ENCODE measurements around the gene TNRC6C. TPM values are rescaled to one million over a fixed set of nuclear protein-coding genes. Genes with fewer than 3 reads are reported as not detected.
A peak's percentile ranks its signal among the peaks of the same experiment; 100 is the strongest.

TNRC6C gene
- total and polyA plus RNA-seq, 2 of the 13 experiments (the other 11 are each of a cell fraction or from before 2014, with no cell fraction given), result 0.66 to 4.9 TPM

DNA sequence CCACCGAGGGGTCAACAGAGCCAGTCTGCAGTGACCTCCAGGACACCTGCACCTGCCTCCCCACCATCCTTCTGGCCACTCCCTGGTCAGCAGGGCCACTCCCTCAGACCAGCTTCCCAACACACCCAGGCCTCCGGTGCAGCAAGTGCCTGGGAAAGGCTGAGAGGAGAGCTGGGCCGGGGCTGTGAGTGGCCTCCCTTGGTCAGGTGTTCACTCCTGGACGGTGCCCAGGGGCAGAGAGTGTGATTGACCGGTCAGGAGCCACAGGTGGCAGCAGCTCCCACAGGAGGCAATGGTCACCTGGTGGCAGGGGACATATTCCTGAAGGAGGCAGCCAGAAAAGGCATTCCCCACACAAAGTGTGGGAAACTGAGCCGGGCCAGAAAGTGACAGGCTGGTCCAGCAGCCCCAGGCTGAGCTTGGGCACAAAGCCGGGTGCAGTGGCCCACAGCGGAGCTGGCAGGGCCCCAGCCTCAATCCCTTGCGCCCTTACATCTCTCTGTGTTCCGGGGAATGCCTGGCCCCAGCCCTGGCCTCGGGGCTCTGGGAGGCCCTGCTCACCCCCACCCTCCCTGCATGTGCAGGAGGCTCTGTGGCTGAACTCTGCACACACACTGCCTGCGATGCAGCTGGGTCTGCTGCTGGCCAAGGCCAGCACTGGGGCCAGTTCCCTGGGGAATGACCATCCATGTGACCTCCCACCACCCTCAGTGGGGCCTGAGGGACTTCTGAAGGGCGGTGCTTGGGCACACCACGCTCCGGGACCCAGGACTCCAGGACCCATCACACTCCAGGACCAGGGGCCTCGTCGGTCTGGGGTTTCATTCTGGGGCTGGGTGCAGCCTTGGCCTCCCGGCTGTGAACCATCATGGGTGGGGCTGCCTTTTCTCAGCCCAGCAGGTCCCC is 186.5 kb downstream of the TNRC6C start:
- Histone ChIP-seq H3K36me3 (replicated peaks in 1 of 2; ENCODE audit: control insufficient read depth in 1 of 2, insufficient read depth in 2 of 2, low read length in 2 of 2) (no peaks in the 10 kb centered on the region), H3K9me3 (ENCODE audit: low read length) (no peaks in the 10 kb centered on the region), H4K20me1 (ENCODE audit: insufficient read depth, low read length) (no peaks in the 10 kb centered on the region), H3K4me1 (ENCODE audit: insufficient read depth, low read length) (peaks cover 86% of the 10 kb centered on the region), H3K27me3 (ENCODE audit: control insufficient read depth in 1 of 2, insufficient read depth in 2 of 2, low read length in 2 of 2) (peaks cover 9 to 26% of the 10 kb centered on the region in 2 experiments; a peak in 4 of 5 replicates), H2AFZ (ENCODE audit: low read length) (no peak overlapping the region), H3K79me2 (ENCODE audit: insufficient read depth, low read length) (no peaks in the 10 kb centered on the region), H3K4me2 (ENCODE audit: low read depth, low read length) (peak overlapping the region; percentile 78), H3K9ac (ENCODE audit: insufficient read depth, low read depth, low read length) (0 out of 2 replicates have a peak overlapping the region, but pooled peaks have one; percentile 10), H3K4me3 (replicated peaks in 1 of 3; ENCODE audit: insufficient read depth in 1 of 3, low read depth in 2 of 3, low read length in 3 of 3) (peak overlapping the region in 2 of 3 experiments; percentile 9 to 65; a peak in 2 of 6 replicates), H3K27ac (ENCODE audit: extremely low read length, insufficient read depth, low read length) (peak overlapping the region; percentile 34)
- DNase-seq (ENCODE audit: low spot score), result no peak
- ATAC-seq, result peak; percentile 75
- intact Hi-C loops (cut with micrococcal nuclease; ENCODE audit: unreplicated experiment) (loop anchor here (5.0 kb wide), 2 partner anchors 697 to 782 kb away; partner anchors contain the start of genes TIMP2 and USP36), in situ Hi-C loops (cut with HindIII; ENCODE audit: extremely low pct_ligation_motif_present, low pct_unique_long_range_greater_than_20kb) (no loop called here)
- 0% methylated on average over 18 of the region's 18 CpGs for WGBS (ENCODE audit: low lambda C conversion rate)
- POLR2A ChIA-PET, result interaction anchor here (1.4 to 2.2 kb wide), 4 partner anchors 9 to 42 kb away, joined by 5 to 11 read pairs (median 8); partner anchors contain the start of genes AFMID, SYNGR2 and TK1
- CTCF ChIA-PET (ENCODE audit: low intra/inter-chr PET ratio, low total read pairs), result no interaction called here
- BruUV-seq (replicated peaks), result no TSS peak
- no peak for FAIRE-seq
- no peak for TF ChIP-seq TBX3 (IDR thresholded peaks at IDR 0.05; ENCODE audit: borderline replicate concordance)
- TF ChIP-seq, protein P1, sequence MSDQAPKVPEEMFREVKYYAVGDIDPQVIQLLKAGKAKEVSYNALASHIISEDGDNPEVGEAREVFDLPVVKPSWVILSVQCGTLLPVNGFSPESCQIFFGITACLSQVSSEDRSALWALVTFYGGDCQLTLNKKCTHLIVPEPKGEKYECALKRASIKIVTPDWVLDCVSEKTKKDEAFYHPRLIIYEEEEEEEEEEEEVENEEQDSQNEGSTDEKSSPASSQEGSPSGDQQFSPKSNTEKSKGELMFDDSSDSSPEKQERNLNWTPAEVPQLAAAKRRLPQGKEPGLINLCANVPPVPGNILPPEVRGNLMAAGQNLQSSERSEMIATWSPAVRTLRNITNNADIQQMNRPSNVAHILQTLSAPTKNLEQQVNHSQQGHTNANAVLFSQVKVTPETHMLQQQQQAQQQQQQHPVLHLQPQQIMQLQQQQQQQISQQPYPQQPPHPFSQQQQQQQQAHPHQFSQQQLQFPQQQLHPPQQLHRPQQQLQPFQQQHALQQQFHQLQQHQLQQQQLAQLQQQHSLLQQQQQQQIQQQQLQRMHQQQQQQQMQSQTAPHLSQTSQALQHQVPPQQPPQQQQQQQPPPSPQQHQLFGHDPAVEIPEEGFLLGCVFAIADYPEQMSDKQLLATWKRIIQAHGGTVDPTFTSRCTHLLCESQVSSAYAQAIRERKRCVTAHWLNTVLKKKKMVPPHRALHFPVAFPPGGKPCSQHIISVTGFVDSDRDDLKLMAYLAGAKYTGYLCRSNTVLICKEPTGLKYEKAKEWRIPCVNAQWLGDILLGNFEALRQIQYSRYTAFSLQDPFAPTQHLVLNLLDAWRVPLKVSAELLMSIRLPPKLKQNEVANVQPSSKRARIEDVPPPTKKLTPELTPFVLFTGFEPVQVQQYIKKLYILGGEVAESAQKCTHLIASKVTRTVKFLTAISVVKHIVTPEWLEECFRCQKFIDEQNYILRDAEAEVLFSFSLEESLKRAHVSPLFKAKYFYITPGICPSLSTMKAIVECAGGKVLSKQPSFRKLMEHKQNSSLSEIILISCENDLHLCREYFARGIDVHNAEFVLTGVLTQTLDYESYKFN (CRISPR knock-in tag; conservative IDR thresholded peaks at IDR 0.05), result peak; percentile 88
- TF ChIP-seq CHD2 (IDR thresholded peaks at IDR 0.05; ENCODE audit: low read depth, low read length), result no peak
- TF ChIP-seq SIN3A (IDR thresholded peaks at IDR 0.05; ENCODE audit: borderline replicate concordance, low read depth, low read length), result peak; percentile 55; the same call in 1 of the 2 replicates
- TF ChIP-seq PCBP1 (IDR thresholded peaks at IDR 0.05; ENCODE audit: borderline replicate concordance, low read depth, low read length), result no peak
- TF ChIP-seq KMT2A (CRISPR knock-in tag; IDR thresholded peaks at IDR 0.05), result no peak
- no peak for TF ChIP-seq ONECUT2 (CRISPR knock-in tag; IDR thresholded peaks at IDR 0.05)
- TF ChIP-seq SIX1 (CRISPR knock-in tag; IDR thresholded peaks at IDR 0.05; ENCODE audit: borderline replicate concordance), result no peak
- TF ChIP-seq ETV6 (CRISPR knock-in tag; conservative IDR thresholded peaks at IDR 0.05), result no peak
- peak; percentile 84 for TF ChIP-seq KLF11 (CRISPR knock-in tag; IDR thresholded peaks at IDR 0.05)
- no peak for TF ChIP-seq ZNF121 (CRISPR knock-in tag; IDR thresholded peaks at IDR 0.05)
- no peak for TF ChIP-seq NBN (conservative IDR thresholded peaks at IDR 0.05)
- 0 out of 2 replicates have a peak, but pooled peaks have one; percentile 87 for TF ChIP-seq ZNF773 (CRISPR knock-in tag; IDR thresholded peaks at IDR 0.05; ENCODE audit: borderline replicate concordance)
- TF ChIP-seq, protein P2, sequence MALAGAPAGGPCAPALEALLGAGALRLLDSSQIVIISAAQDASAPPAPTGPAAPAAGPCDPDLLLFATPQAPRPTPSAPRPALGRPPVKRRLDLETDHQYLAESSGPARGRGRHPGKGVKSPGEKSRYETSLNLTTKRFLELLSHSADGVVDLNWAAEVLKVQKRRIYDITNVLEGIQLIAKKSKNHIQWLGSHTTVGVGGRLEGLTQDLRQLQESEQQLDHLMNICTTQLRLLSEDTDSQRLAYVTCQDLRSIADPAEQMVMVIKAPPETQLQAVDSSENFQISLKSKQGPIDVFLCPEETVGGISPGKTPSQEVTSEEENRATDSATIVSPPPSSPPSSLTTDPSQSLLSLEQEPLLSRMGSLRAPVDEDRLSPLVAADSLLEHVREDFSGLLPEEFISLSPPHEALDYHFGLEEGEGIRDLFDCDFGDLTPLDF (CRISPR knock-in tag; IDR thresholded peaks at IDR 0.05), result no peak
- TF ChIP-seq CREM (IDR thresholded peaks at IDR 0.05), result no peak
- TF ChIP-seq CREM (CRISPR knock-in tag; IDR thresholded peaks at IDR 0.05), result no peak
- no peak for TF ChIP-seq ZNF431 (CRISPR knock-in tag; IDR thresholded peaks at IDR 0.05; ENCODE audit: borderline replicate concordance, low read depth)
- peak; percentile 77; the same call in 1 of the 2 replicates for TF ChIP-seq ZSCAN12 (CRISPR knock-in tag; IDR thresholded peaks at IDR 0.05)
- peak; percentile 45; the same call in 1 of the 2 replicates for TF ChIP-seq ZNF143 (CRISPR knock-in tag; IDR thresholded peaks at IDR 0.05)
- TF ChIP-seq ZNF160 (CRISPR knock-in tag; IDR thresholded peaks at IDR 0.05), result peak; percentile 89
- TF ChIP-seq NRL (CRISPR knock-in tag; IDR thresholded peaks at IDR 0.05; ENCODE audit: borderline replicate concordance), result no peak; the same call in none of the 2 replicates
